HepG2 (cell line): ENCODE data around the gene PPP1CB. TPM values are rescaled to one million over a fixed set of nuclear protein-coding genes. Genes with fewer than 3 reads are reported as not detected.

Experiments
- ATAC-seq: fragments of 200-7000 bp; cut with Tn5 transposase; 3 replicates; pipeline ENCODE4 v1.9.1; 2020; ENCODE audit warnings: mild to moderate bottlenecking, moderate library complexity
- BruUV-seq: library from RNA; stranded (reverse); fragments of 400-500 nt; replicated peaks from 2 replicates; lab custom pipeline; 2021; lab: Mats Ljungman, UMichigan
- CTCF ChIA-PET: fragments of 300-600 bp; formaldehyde crosslinking; extraction: SDS; loops from one replicate; lab custom pipeline; 2021; ENCODE audit warnings: low total read pairs, inconsistent platforms, low intra/inter-chr PET ratio; lab: Yijun Ruan, JAX
- POLR2A ChIA-PET: fragments of 350-600 bp; sonication (Branson Sonifier 250); formaldehyde crosslinking; loops from one replicate; lab custom pipeline; 2020; ENCODE audit warnings: antibody characterized with exemption, inconsistent platforms; lab: Yijun Ruan, JAX
- DNase-seq: peaks from one replicate; pipeline ENCODE4 v3.0.0-alpha.2; 2015; ENCODE audit warnings: low spot score
- FAIRE-seq: peaks from 3 replicates; lab custom pipeline; 2011; peaks lifted over from hg19 to GRCh38; lab: Jason Lieb, UNC
- H2AFZ ChIP-seq: one replicate; pipeline ENCODE4 v1.6.1; 2011; ENCODE audit warnings: low read length, inconsistent platforms
- H3K27ac ChIP-seq: fragments of 300-600 bp; 3 replicates; pipeline ENCODE4 v1.8.0; 2011; ENCODE audit warnings: mixed run types, mild to moderate bottlenecking, mixed read lengths, low read length, inconsistent platforms; ENCODE audit not compliant: insufficient read depth; ENCODE audit errors: extremely low read length
- H3K27me3 ChIP-seq, 2 experiments: fragments of 200-600 bp in 1 of 2; 2 replicates in 1 of 2; 3 replicates in 1 of 2; pipeline versions ENCODE4 v1.6.0 to v1.8.0; 2011; ENCODE audit warnings: low read length in 2 of 2, mild to moderate bottlenecking in 2 of 2, moderate library complexity in 2 of 2, inconsistent platforms in 1 of 2; ENCODE audit not compliant: insufficient read depth in 2 of 2, control insufficient read depth in 1 of 2
- H3K36me3 ChIP-seq, 2 experiments: fragments of 200-600 bp in 1 of 2; replicated peaks in 1 of 2; 2 replicates in 1 of 2; 3 replicates in 1 of 2; pipeline versions ENCODE4 v1.5.1 to v1.8.0; 2011; ENCODE audit warnings: low read length in 2 of 2, inconsistent platforms in 1 of 2; ENCODE audit not compliant: insufficient read depth in 2 of 2, control insufficient read depth in 1 of 2
- H3K4me1 ChIP-seq: 2 replicates; pipeline ENCODE4 v1.5.1; 2012; ENCODE audit warnings: low read length, inconsistent platforms; ENCODE audit not compliant: insufficient read depth
- H3K4me2 ChIP-seq: 2 replicates; pipeline ENCODE4 v1.6.0; 2011; ENCODE audit warnings: low read depth, low read length, inconsistent platforms
- H3K4me3 ChIP-seq, 3 experiments: fragments of 200-600 bp in 1 of 3; sonication (generic), shearing (Covaris generic) in 1 of 3; replicated peaks in 1 of 3; 2 replicates each; pipeline ENCODE4 v1.5.1; 2011 to 2016; ENCODE audit warnings: low read length in 3 of 3, inconsistent platforms in 2 of 3, low read depth in 2 of 3, mild to moderate bottlenecking in 2 of 3, control low read depth in 1 of 3, mixed read lengths in 1 of 3; ENCODE audit not compliant: insufficient read depth in 1 of 3
- H3K79me2 ChIP-seq: one replicate; pipeline ENCODE4 v1.6.1; 2011; ENCODE audit warnings: low read length, inconsistent platforms; ENCODE audit not compliant: insufficient read depth
- H3K9ac ChIP-seq: 2 replicates; pipeline ENCODE4 v1.6.0; 2011; ENCODE audit warnings: mild to moderate bottlenecking, low read depth, low read length, inconsistent platforms; ENCODE audit not compliant: insufficient read depth
- H3K9me3 ChIP-seq: 2 replicates; pipeline ENCODE4 v1.5.1; 2012; ENCODE audit warnings: mild to moderate bottlenecking, low read length
- H4K20me1 ChIP-seq: 2 replicates; pipeline ENCODE4 v1.6.0; 2011; ENCODE audit warnings: inconsistent platforms, mild to moderate bottlenecking, low read length, moderate library complexity; ENCODE audit not compliant: insufficient read depth
- ARNTL ChIP-seq: sonication (generic); formaldehyde crosslinking; IDR thresholded peaks from 2 replicates; pipeline ENCODE4 v1.4.0; 2020; ENCODE audit warnings: mild to moderate bottlenecking, missing genetic modification reagents
- ATF2 ChIP-seq: sonication (generic); formaldehyde crosslinking; IDR thresholded peaks from 2 replicates; pipeline ENCODE4 v1.4.0; 2020; ENCODE audit warnings: missing genetic modification reagents
- EZH2 ChIP-seq: conservative IDR thresholded peaks from 2 replicates; pipeline ENCODE4 v1.6.1; 2012; ENCODE audit warnings: mild to moderate bottlenecking, low read depth, low read length, moderate library complexity
- IKZF1 ChIP-seq: fragments of 450-650 bp; IDR thresholded peaks from 2 replicates; pipeline ENCODE4 v1.7.1; 2016
- KAT7 ChIP-seq: IDR thresholded peaks from 2 replicates; pipeline ENCODE4 v1.6.1; 2018; ENCODE audit warnings: borderline replicate concordance, missing compliant biosample characterization
- LBX2 ChIP-seq: sonication (generic); formaldehyde crosslinking; IDR thresholded peaks from 2 replicates; pipeline ENCODE4 v1.5.0; 2020; ENCODE audit warnings: missing genetic modification reagents, mild to moderate bottlenecking, borderline replicate concordance
- NFIC ChIP-seq: IDR thresholded peaks from 2 replicates; pipeline ENCODE4 v1.6.1; 2012; ENCODE audit warnings: mild to moderate bottlenecking, low read length, inconsistent platforms
- NFKB2 ChIP-seq: sonication (generic); formaldehyde crosslinking; IDR thresholded peaks from 2 replicates; pipeline ENCODE4 v1.4.0; 2020; ENCODE audit warnings: missing genetic modification reagents, borderline replicate concordance
- POLR2AphosphoS5 ChIP-seq: IDR thresholded peaks from 2 replicates; pipeline ENCODE4 v1.6.1; 2012; ENCODE audit warnings: low read depth, low read length
- REPIN1 ChIP-seq: sonication (generic); formaldehyde crosslinking; IDR thresholded peaks from 2 replicates; pipeline ENCODE4 v1.8.0; 2022; ENCODE audit warnings: missing genetic modification reagents, low read depth, mild to moderate bottlenecking, borderline replicate concordance
- RXRB ChIP-seq: IDR thresholded peaks from 2 replicates; pipeline ENCODE4 v1.6.1; 2016; ENCODE audit warnings: borderline replicate concordance, missing genetic modification reagents, missing compliant biosample characterization
- TBP ChIP-seq: sonication (generic); formaldehyde crosslinking; IDR thresholded peaks from 2 replicates; pipeline ENCODE4 v1.5.0; 2020; ENCODE audit warnings: missing genetic modification reagents
- ZBTB25 ChIP-seq: IDR thresholded peaks from 2 replicates; pipeline ENCODE4 v1.6.1; 2018; ENCODE audit warnings: missing genetic modification reagents
- ZGPAT ChIP-seq: IDR thresholded peaks from 2 replicates; pipeline ENCODE4 v1.6.1; 2016; ENCODE audit warnings: mild to moderate bottlenecking
- ZNF329 ChIP-seq: sonication (generic); formaldehyde crosslinking; IDR thresholded peaks from 2 replicates; pipeline ENCODE4 v1.9.0; 2021; ENCODE audit warnings: low read depth, mild to moderate bottlenecking, missing genetic modification reagents
- ZNF460 ChIP-seq: sonication (generic); formaldehyde crosslinking; IDR thresholded peaks from 2 replicates; pipeline ENCODE4 v1.5.1; 2020; ENCODE audit warnings: missing genetic modification reagents, mild to moderate bottlenecking, borderline replicate concordance
- ZNF572 ChIP-seq: sonication (generic); formaldehyde crosslinking; IDR thresholded peaks from 2 replicates; pipeline ENCODE4 v1.5.1; 2020; ENCODE audit warnings: mild to moderate bottlenecking, missing genetic modification reagents
- ZNF747 ChIP-seq: sonication (generic); formaldehyde crosslinking; IDR thresholded peaks from 2 replicates; pipeline ENCODE4 v1.8.1; 2023; ENCODE audit warnings: missing genetic modification reagents, mild to moderate bottlenecking, borderline replicate concordance
- ZNF816 ChIP-seq: sonication (generic); formaldehyde crosslinking; IDR thresholded peaks from 2 replicates; pipeline ENCODE4 v1.8.0; 2022; ENCODE audit warnings: missing genetic modification reagents, mild to moderate bottlenecking, borderline replicate concordance
- ZNF83 ChIP-seq: sonication (generic); formaldehyde crosslinking; IDR thresholded peaks from 2 replicates; pipeline ENCODE4 v1.4.0; 2020; ENCODE audit warnings: missing genetic modification reagents, mild to moderate bottlenecking, borderline replicate concordance
- WGBS: methylation state at CpG from one replicate; pipeline ENCODE4 v1.1.6; 2017; ENCODE audit warnings: low lambda C conversion rate; 5-methylcytosine and 5-hydroxymethylcytosine counted together
- in situ Hi-C: cut with HindIII; loops from 2 replicates; pipeline ENCODE4 v1.10.0; 2017; ENCODE audit warnings: low pct_unique_long_range_greater_than_20kb; ENCODE audit not compliant: extremely low pct_ligation_motif_present
- intact Hi-C: fragments of 100-400 bp; cut with micrococcal nuclease; formaldehyde crosslinking; loops from one replicate; pipeline ENCODE4 v1.10.0; 2022; ENCODE audit not compliant: unreplicated experiment
- polyA plus RNA-seq, 8 experiments: library from polyadenylated mRNA; depleted of rRNA in 3 of 8; stranded (reverse) in 7 of 8; unstranded in 1 of 8; fragments of >200 nt; fragmentation: Illumina TruSeq in 4 of 8; extraction: Trizol in 4 of 8; gene quantifications; 2 replicates each; pipeline versions ENCODE4 v1.2.1 to v1.2.3, GENCODE V29; 2011 to 2016; ENCODE audit warnings: low read depth in 4 of 8, missing spikeins in 1 of 8, mixed read lengths in 1 of 8; ENCODE audit not compliant: insufficient read depth in 1 of 8
- total RNA-seq, 5 experiments: library from RNA; depleted of rRNA; stranded (reverse); fragments of >200 nt; fragmentation: Illumina TruSeq; extraction: Trizol; gene quantifications; 2 replicates each; pipeline ENCODE4 v1.2.3, GENCODE V29; 2016; ENCODE audit warnings: low read depth in 1 of 5

The PPP1CB gene
- total and polyA plus RNA-seq, 2 of the 13 experiments (the other 11 are each of a cell fraction or from before 2014, with no cell fraction given), result 46.9 to 109 TPM

GRCh38 chr2:28758459-28758858, 6.8 kb downstream of the PPP1CB start (continued):
- no peak for TF ChIP-seq ZNF460 (CRISPR knock-in tag)
- TF ChIP-seq LBX2 (CRISPR knock-in tag), result no peak

- TF ChIP-seq EZH2 (no peak), ZGPAT (CRISPR knock-in tag) (no peak), ARNTL (no peak), RXRB (CRISPR knock-in tag) (no peak), TBP (CRISPR knock-in tag) (no peak), POLR2AphosphoS5 (no peak), ZBTB25 (CRISPR knock-in tag) (no peak), ZNF816 (CRISPR knock-in tag) (no peak), ZNF572 (CRISPR knock-in tag) (no peak), REPIN1 (CRISPR knock-in tag) (no peak), ZNF747 (CRISPR knock-in tag) (no peak), ZNF83 (CRISPR knock-in tag) (no peak), ATF2 (no peak), NFIC (no peak), ZNF329 (no peak), KAT7 (no peak), IKZF1 (no peak), NFKB2 (CRISPR knock-in tag) (no peak)
- no peak overlapping the region for H2AFZ ChIP-seq
- in situ Hi-C loops (no loop called here), intact Hi-C loops (no loop called here)
- H3K4me3 ChIP-seq, result no peak overlapping the region
- POLR2A ChIA-PET, result interaction anchor here (2.4 kb wide), 1 partner anchor 10 kb away, joined by 14 read pairs; the partner anchor contains the start of gene PPP1CB
- H3K27me3 ChIP-seq, result no peaks in the 10 kb centered on the region
- no peak overlapping the region for H3K27ac ChIP-seq
- CTCF ChIA-PET, result no interaction called here
- WGBS, result 97% methylated on average over 3 of the region's 3 CpGs
- DNase-seq (no peak), ATAC-seq (no peak), FAIRE-seq (no peak)
- H3K36me3 ChIP-seq, result peaks cover 6 to 13% of the 10 kb centered on the region in 2 experiments; a peak in 4 of 5 replicates
- peaks cover 92% of the 10 kb centered on the region for H4K20me1 ChIP-seq
- no peak overlapping the region for H3K9ac ChIP-seq
- H3K4me1 ChIP-seq, result peaks cover 12% of the 10 kb centered on the region; the same call in 1 of the 2 replicates
- H3K79me2 ChIP-seq, result peaks cover 95% of the 10 kb centered on the region
- no peaks in the 10 kb centered on the region for H3K9me3 ChIP-seq
- H3K4me2 ChIP-seq, result no peak overlapping the region
- no TSS peak for BruUV-seq
Measured at GRCh38 chr2:28761420-28761819, 9.8 kb downstream of the PPP1CB start.
